Fibroblast of lung (primary cell): ENCODE results near the gene GPR137. TPM values are rescaled to one million over a fixed set of nuclear protein-coding genes. Genes with fewer than 3 reads are reported as not detected.

Source experiments
- DNase-seq, 2 donors: peaks; one replicate each; pipeline versions ENCODE4 v3.0.0 to v3.0.0-alpha.2; 2010; ENCODE audit warnings: low read depth in 2 of 2
- H2AFZ ChIP-seq: 2 replicates; pipeline ENCODE4 v1.5.1; 2012; ENCODE audit warnings: low read length, control low read depth, inconsistent platforms
- H3K27ac ChIP-seq: 2 replicates; pipeline ENCODE4 v1.5.1; 2011; ENCODE audit warnings: low read length, control low read depth; ENCODE audit not compliant: insufficient read depth
- H3K27me3 ChIP-seq: 2 replicates; pipeline ENCODE4 v1.5.1; 2011; ENCODE audit warnings: mild to moderate bottlenecking, low read length; ENCODE audit not compliant: control insufficient read depth, insufficient read depth
- H3K36me3 ChIP-seq: 2 replicates; pipeline ENCODE4 v1.5.1; 2011; ENCODE audit warnings: low read length; ENCODE audit not compliant: control insufficient read depth, insufficient read depth
- H3K4me1 ChIP-seq: 2 replicates; pipeline ENCODE4 v1.5.1; 2011; ENCODE audit warnings: low read length; ENCODE audit not compliant: control insufficient read depth, insufficient read depth; ENCODE audit errors: extremely low read depth
- H3K4me2 ChIP-seq: 2 replicates; pipeline ENCODE4 v1.5.1; 2011; ENCODE audit warnings: low read length, control low read depth; ENCODE audit not compliant: insufficient read depth; ENCODE audit errors: extremely low read depth
- H3K4me3 ChIP-seq, 4 experiments: fragments of 200-600 bp in 1 of 4; sonication (generic) in 1 of 4; replicated peaks in 1 of 4; 2 replicates each; pipeline ENCODE4 v1.5.1; 2011 to 2016; ENCODE audit warnings: low read length in 4 of 4, low read depth in 3 of 4, mild to moderate bottlenecking in 3 of 4, control low read depth in 2 of 4, inconsistent platforms in 1 of 4, mixed read lengths in 1 of 4; ENCODE audit not compliant: insufficient read depth in 1 of 4; ENCODE audit errors: control extremely low read depth in 1 of 4
- H3K79me2 ChIP-seq: 2 replicates; pipeline ENCODE4 v1.5.1; 2012; ENCODE audit warnings: mild to moderate bottlenecking, low read length, inconsistent platforms; ENCODE audit not compliant: control insufficient read depth, insufficient read depth
- H3K9ac ChIP-seq: 2 replicates; pipeline ENCODE4 v1.5.1; 2011; ENCODE audit warnings: mild to moderate bottlenecking, low read length, control low read depth; ENCODE audit not compliant: insufficient read depth
- H3K9me3 ChIP-seq: 2 replicates; pipeline ENCODE4 v1.5.1; 2012; ENCODE audit warnings: low read depth, low read length; ENCODE audit not compliant: control insufficient read depth, insufficient read depth
- H4K20me1 ChIP-seq: 2 replicates; pipeline ENCODE4 v1.5.1; 2011; ENCODE audit warnings: low read length; ENCODE audit not compliant: control insufficient read depth, insufficient read depth; ENCODE audit errors: extremely low read depth
- CTCF ChIP-seq, 2 donors: IDR thresholded peaks in 1 of 2; conservative IDR thresholded peaks in 1 of 2; 1 replicate in 1 of 2; 2 replicates in 1 of 2; pipeline ENCODE4 v1.5.1; 2011 to 2012; ENCODE audit warnings: low read length in 2 of 2, control low read depth in 1 of 2, inconsistent platforms in 1 of 2, low read depth in 1 of 2, mild to moderate bottlenecking in 1 of 2
- EZH2 ChIP-seq: IDR thresholded peaks from 2 replicates; pipeline ENCODE4 v1.5.1; 2012; ENCODE audit warnings: low read length, control low read depth, mild to moderate bottlenecking; ENCODE audit errors: missing control alignments
- polyA plus RNA-seq, 2 donors: library from polyadenylated mRNA; depleted of rRNA in 1 of 2; stranded (reverse) in 1 of 2; unstranded in 1 of 2; fragments of >200 nt; gene quantifications; 2 replicates each; pipeline ENCODE4 v1.2.1, GENCODE V29; 2011 to 2012; ENCODE audit warnings: missing spikeins in 1 of 2
- total RNA-seq: library from RNA; depleted of rRNA; stranded (reverse); fragments of >200 nt; gene quantifications from 2 replicates; pipeline ENCODE4 v1.2.1, GENCODE V29; 2014

GPR137 gene
- total and polyA plus RNA-seq, 2 donors (not counting 1 experiment from before 2014, with no cell fraction given): 10.7 to 10.9 TPM

DNA sequence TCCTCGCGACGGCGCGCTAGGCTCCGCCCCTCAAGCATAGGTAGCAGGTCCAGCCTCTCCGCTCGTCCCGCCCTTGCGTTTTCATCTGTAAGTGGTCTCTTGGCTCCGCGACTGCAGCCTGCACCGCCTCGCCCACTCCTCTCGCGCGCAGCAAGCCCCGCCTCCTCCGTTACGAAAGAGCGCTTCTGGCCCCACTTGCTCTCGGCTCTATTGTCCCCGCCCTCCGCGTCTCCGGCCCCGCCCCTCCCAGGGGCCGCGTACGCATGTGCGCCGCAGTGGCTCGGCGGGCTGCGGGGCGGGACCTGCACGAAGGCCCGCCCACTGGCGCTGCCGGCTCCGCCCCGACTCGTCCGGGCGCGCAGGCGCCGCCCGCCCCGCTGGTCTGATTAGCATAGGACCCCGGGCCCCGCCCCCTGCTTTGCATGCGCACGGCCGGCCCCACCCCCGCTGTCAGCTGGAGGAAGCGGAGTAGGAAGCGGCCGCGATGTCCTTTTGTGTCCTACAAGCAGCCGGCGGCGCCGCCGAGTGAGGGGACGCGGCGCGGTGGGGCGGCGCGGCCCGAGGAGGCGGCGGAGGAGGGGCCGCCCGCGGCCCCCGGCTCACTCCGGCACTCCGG, 19.5 kb downstream of the GPR137 start, which contains the start of gene ESRRA:
Gene ESRRA (plus strand): TSS at position 450 of the 616 bp plus-strand sequence. CDS start 1,656 bp downstream, outside the sequence.
- Histone ChIP-seq H3K27ac (peak within 1 kb of the TSS; percentile 87), H2AFZ (peak within 1 kb of the TSS; percentile 48), H3K9ac (peak within 1 kb of the TSS; percentile 55), H3K4me1 (peaks cover 10% of the 10 kb centered on the region), H3K79me2 (peaks cover 3% of the 10 kb centered on the region), H3K4me3 (peak within 1 kb of the TSS; percentile 67 to 76 (median 72)), H3K9me3 (no peaks in the 10 kb centered on the region), H3K27me3 (no peaks in the 10 kb centered on the region), H3K36me3 (peaks cover 2% of the 10 kb centered on the region), H3K4me2 (peak within 1 kb of the TSS; percentile 91), H4K20me1 (no peaks in the 10 kb centered on the region)
- TF ChIP-seq EZH2 (no peak), CTCF (conservative IDR thresholded peaks at IDR 0.05 in 1 of 2, IDR thresholded peaks at IDR 0.05 in 1 of 2; ENCODE audit: low read depth in 1 of 2, low read length in 2 of 2) (no peak)
- DNase-seq: peak; percentile 94 to 97

- H2AFZ ChIP-seq: peak overlapping the region; percentile 8
- H3K36me3 ChIP-seq: peaks cover 2% of the 10 kb centered on the region
- H3K4me3 ChIP-seq: peak overlapping the region; percentile 67 to 72 (median 70)
- H3K4me1 ChIP-seq: peaks cover 6% of the 10 kb centered on the region
- TF ChIP-seq CTCF (conservative IDR thresholded peaks at IDR 0.05 in 1 of 2, IDR thresholded peaks at IDR 0.05 in 1 of 2; ENCODE audit: low read depth in 1 of 2, low read length in 2 of 2): peak; percentile 13 to 17
- TF ChIP-seq EZH2: no peak
- H3K79me2 ChIP-seq: peaks cover 3% of the 10 kb centered on the region
- no peaks in the 10 kb centered on the region for H4K20me1 ChIP-seq
- peak; percentile 20 to 51 for DNase-seq
- H3K27ac ChIP-seq: peak overlapping the region; percentile 58
- peak overlapping the region; percentile 50 for H3K9ac ChIP-seq
- no peaks in the 10 kb centered on the region for H3K9me3 ChIP-seq
- H3K4me2 ChIP-seq: peak overlapping the region; percentile 91
- no peaks in the 10 kb centered on the region for H3K27me3 ChIP-seq
These were observed 20.3 kb downstream of the GPR137 start for GRCh38 chr11:64305691-64306562.

DNA sequence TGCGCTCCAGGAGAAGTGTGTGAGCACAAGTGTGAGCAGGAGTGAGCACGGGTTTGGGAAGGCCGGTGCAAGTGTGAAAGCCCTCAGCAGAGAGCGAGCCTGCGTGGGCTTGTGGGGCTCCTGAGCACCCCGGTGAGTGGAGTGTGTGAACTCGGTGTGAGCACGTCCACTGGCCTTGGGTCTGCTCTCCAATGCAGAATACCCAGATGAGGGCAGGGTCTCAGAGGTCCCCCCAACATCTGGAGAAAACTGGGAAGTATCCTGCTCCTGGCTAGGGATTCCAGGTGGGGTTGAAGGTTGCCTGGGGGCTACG, 20.9 kb downstream of the GPR137 start:
- DNase-seq: no peak
- H2AFZ ChIP-seq: peak overlapping the region; percentile 8
- H3K27ac ChIP-seq: no peak overlapping the region
- H3K79me2 ChIP-seq: peaks cover 3% of the 10 kb centered on the region
- no peaks in the 10 kb centered on the region for H3K9me3 ChIP-seq
- H3K4me3 ChIP-seq: peak overlapping the region; percentile 67 to 72 (median 70)
- peaks cover 2% of the 10 kb centered on the region for H3K36me3 ChIP-seq
- peaks cover 6% of the 10 kb centered on the region for H3K4me1 ChIP-seq
- peak overlapping the region; percentile 11 for H3K9ac ChIP-seq
- peak overlapping the region; percentile 91 for H3K4me2 ChIP-seq
- TF ChIP-seq CTCF (conservative IDR thresholded peaks at IDR 0.05 in 1 of 2, IDR thresholded peaks at IDR 0.05 in 1 of 2; ENCODE audit: low read depth in 1 of 2, low read length in 2 of 2) (no peak), EZH2 (no peak)
- H3K27me3 ChIP-seq: no peaks in the 10 kb centered on the region
- H4K20me1 ChIP-seq: no peaks in the 10 kb centered on the region
